Type B pancreatic cell (in vitro differentiated cells): ENCODE results near the gene BPIFB6. TPM values are rescaled to one million over a fixed set of nuclear protein-coding genes. Genes with fewer than 3 reads are reported as not detected.

Experiments
- DNase-seq: peaks from one replicate; pipeline ENCODE4 v3.0.0; 2021; ENCODE audit warnings: mixed read lengths; ENCODE audit not compliant: unreplicated experiment; ENCODE audit errors: extremely low spot score
- H3K27ac Mint-ChIP-seq: 2 replicates; pipeline ENCODE4 v1.8.0; 2021; ENCODE audit warnings: mild to moderate bottlenecking, mixed read lengths
- H3K27me3 Mint-ChIP-seq: 2 replicates; pipeline ENCODE4 v1.8.0; 2021; ENCODE audit warnings: mixed read lengths
- H3K36me3 Mint-ChIP-seq: 2 replicates; pipeline ENCODE4 v1.8.0; 2021; ENCODE audit warnings: mixed read lengths
- H3K4me1 Mint-ChIP-seq: one replicate; pipeline ENCODE4 v1.8.0; 2021; ENCODE audit warnings: mixed read lengths; ENCODE audit not compliant: unreplicated experiment
- H3K4me3 Mint-ChIP-seq: 2 replicates; pipeline ENCODE4 v1.8.0; 2021; ENCODE audit warnings: mild to moderate bottlenecking, mixed read lengths
- H3K9me3 Mint-ChIP-seq: 2 replicates; pipeline ENCODE4 v1.8.0; 2021; ENCODE audit warnings: mixed read lengths
- total RNA-seq: library from RNA; stranded (reverse); gene quantifications from 2 replicates; pipeline ENCODE4 v1.2.1, GENCODE V29; 2021; ENCODE audit warnings: low replicate concordance
- TF ChIP-seq, protein P1 (sequence below): fragments of 200-600 bp; sonication (generic); conservative IDR thresholded peaks from 2 replicates; pipeline ENCODE4 v1.5.0; 2021; ENCODE audit warnings: antibody characterized with exemption, mild to moderate bottlenecking

Gene BPIFB6
- total RNA-seq, 1 donor from 2014 or later: not detected

- Mint-ChIP-seq H3K4me3 (no peak overlapping the region), H3K36me3 (no peaks in the 10 kb centered on the region), H3K27me3 (peaks cover 37% of the 10 kb centered on the region), H3K27ac (no peak overlapping the region), H3K4me1 (no peaks in the 10 kb centered on the region), H3K9me3 (no peaks in the 10 kb centered on the region)
- TF ChIP-seq, protein P1, sequence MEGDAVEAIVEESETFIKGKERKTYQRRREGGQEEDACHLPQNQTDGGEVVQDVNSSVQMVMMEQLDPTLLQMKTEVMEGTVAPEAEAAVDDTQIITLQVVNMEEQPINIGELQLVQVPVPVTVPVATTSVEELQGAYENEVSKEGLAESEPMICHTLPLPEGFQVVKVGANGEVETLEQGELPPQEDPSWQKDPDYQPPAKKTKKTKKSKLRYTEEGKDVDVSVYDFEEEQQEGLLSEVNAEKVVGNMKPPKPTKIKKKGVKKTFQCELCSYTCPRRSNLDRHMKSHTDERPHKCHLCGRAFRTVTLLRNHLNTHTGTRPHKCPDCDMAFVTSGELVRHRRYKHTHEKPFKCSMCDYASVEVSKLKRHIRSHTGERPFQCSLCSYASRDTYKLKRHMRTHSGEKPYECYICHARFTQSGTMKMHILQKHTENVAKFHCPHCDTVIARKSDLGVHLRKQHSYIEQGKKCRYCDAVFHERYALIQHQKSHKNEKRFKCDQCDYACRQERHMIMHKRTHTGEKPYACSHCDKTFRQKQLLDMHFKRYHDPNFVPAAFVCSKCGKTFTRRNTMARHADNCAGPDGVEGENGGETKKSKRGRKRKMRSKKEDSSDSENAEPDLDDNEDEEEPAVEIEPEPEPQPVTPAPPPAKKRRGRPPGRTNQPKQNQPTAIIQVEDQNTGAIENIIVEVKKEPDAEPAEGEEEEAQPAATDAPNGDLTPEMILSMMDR: no peak
- no peak for DNase-seq
These were observed 54.7 kb downstream of the BPIFB6 start for GRCh38 chr20:33086052-33086722.

GRCh38 chr20:33091147-33091546 is 59.7 kb downstream of the BPIFB6 start:
- TF ChIP-seq, protein P1: no peak
- DNase-seq: no peak
- H3K27me3 Mint-ChIP-seq: peaks cover 44% of the 10 kb centered on the region
- H3K4me3 Mint-ChIP-seq: no peak overlapping the region
- no peak overlapping the region for H3K27ac Mint-ChIP-seq
- no peaks in the 10 kb centered on the region for H3K9me3 Mint-ChIP-seq
- no peaks in the 10 kb centered on the region for H3K36me3 Mint-ChIP-seq
- no peaks in the 10 kb centered on the region for H3K4me1 Mint-ChIP-seq

- no peaks in the 10 kb centered on the region for H3K9me3 Mint-ChIP-seq
These were observed 60.2 kb downstream of the BPIFB6 start for GRCh38 chr20:33091693-33092092.

GRCh38 chr20:33092361-33092760 is 60.9 kb downstream of the BPIFB6 start:
- TF ChIP-seq, protein P1: no peak
- no peak for DNase-seq
- Mint-ChIP-seq H3K36me3 (no peaks in the 10 kb centered on the region), H3K9me3 (no peaks in the 10 kb centered on the region), H3K27me3 (peaks cover 34% of the 10 kb centered on the region), H3K4me1 (no peaks in the 10 kb centered on the region), H3K4me3 (no peak overlapping the region), H3K27ac (no peak overlapping the region)

More at GRCh38 chr20:33091693-33092092, 60.2 kb downstream of the BPIFB6 start:
- no peak overlapping the region for H3K4me3 Mint-ChIP-seq
- peaks cover 41% of the 10 kb centered on the region for H3K27me3 Mint-ChIP-seq
- no peak overlapping the region for H3K27ac Mint-ChIP-seq
- TF ChIP-seq, protein P1: no peak
- no peak for DNase-seq
- no peaks in the 10 kb centered on the region for H3K4me1 Mint-ChIP-seq
- no peaks in the 10 kb centered on the region for H3K36me3 Mint-ChIP-seq

GRCh38 chr20:33093074-33093473 is 61.6 kb downstream of the BPIFB6 start:
- Mint-ChIP-seq H3K4me3 (no peak overlapping the region), H3K9me3 (no peaks in the 10 kb centered on the region), H3K36me3 (no peaks in the 10 kb centered on the region), H3K27me3 (peaks cover 32% of the 10 kb centered on the region), H3K4me1 (no peaks in the 10 kb centered on the region), H3K27ac (no peak overlapping the region)
- TF ChIP-seq, protein P1: no peak
- DNase-seq: no peak
